Caco-2 (cell line): ENCODE results near the gene ADARB2. TPM values are rescaled to one million over a fixed set of nuclear protein-coding genes. Genes with fewer than 3 reads are reported as not detected.

Source experiments
- BruUV-seq: library from RNA; stranded (reverse); fragments of 400-500 nt; replicated peaks from 2 replicates; lab custom pipeline; 2021; lab: Mats Ljungman, UMichigan
- CTCF ChIA-PET: fragments of 300-600 bp; sonication (Branson Sonifier 250); formaldehyde crosslinking; loops from one replicate; lab custom pipeline; 2022; ENCODE audit warnings: antibody characterized with exemption; lab: Charles Lee
- POLR2A ChIA-PET: fragments of 300-600 bp; sonication (Branson Sonifier 250); formaldehyde crosslinking; loops from one replicate; lab custom pipeline; 2022; ENCODE audit warnings: antibody characterized with exemption; lab: Charles Lee
- DNase-seq, 2 experiments: peaks; one replicate each; pipeline versions ENCODE4 v3.0.0 to v3.0.0-alpha.2; 2020 to 2022
- H3K27me3 ChIP-seq: replicated peaks from 2 replicates; pipeline ENCODE4 v1.6.0; 2011; ENCODE audit warnings: low read length; ENCODE audit not compliant: control insufficient read depth, insufficient read depth
- H3K36me3 ChIP-seq: 2 replicates; pipeline ENCODE4 v1.5.1; 2011; ENCODE audit warnings: low read length; ENCODE audit not compliant: control insufficient read depth, insufficient read depth
- H3K4me1 ChIP-seq: fragments of 250-450 bp; sonication (Bioruptor Pico); 2 replicates; pipeline ENCODE4 v1.5.1; 2020; ENCODE audit warnings: mild to moderate bottlenecking
- H3K4me3 ChIP-seq: 2 replicates; pipeline ENCODE4 v1.5.1; 2011; ENCODE audit warnings: low read depth, mild to moderate bottlenecking, control low read depth, low read length
- H3K9me3 ChIP-seq: fragments of 250-450 bp; sonication (Bioruptor Pico); 2 replicates; pipeline ENCODE4 v1.5.1; 2020; ENCODE audit warnings: mild to moderate bottlenecking, moderate library complexity
- H3K27ac Mint-ChIP-seq: one replicate; pipeline ENCODE4 v1.8.0; 2022; ENCODE audit warnings: mixed read lengths; ENCODE audit not compliant: unreplicated experiment
- H3K27me3 Mint-ChIP-seq: one replicate; pipeline ENCODE4 v1.8.0; 2022; ENCODE audit warnings: mixed read lengths; ENCODE audit not compliant: insufficient read depth, unreplicated experiment
- H3K36me3 Mint-ChIP-seq: one replicate; pipeline ENCODE4 v1.8.0; 2022; ENCODE audit warnings: mild to moderate bottlenecking, mixed read lengths; ENCODE audit not compliant: insufficient read depth, unreplicated experiment
- H3K4me1 Mint-ChIP-seq: one replicate; pipeline ENCODE4 v1.8.0; 2022; ENCODE audit warnings: low read depth, mixed read lengths; ENCODE audit not compliant: unreplicated experiment
- H3K4me3 Mint-ChIP-seq: one replicate; pipeline ENCODE4 v1.8.0; 2022; ENCODE audit warnings: mild to moderate bottlenecking, moderate library complexity, mixed read lengths; ENCODE audit not compliant: unreplicated experiment
- H3K9me3 Mint-ChIP-seq: one replicate; pipeline ENCODE4 v1.8.0; 2022; ENCODE audit warnings: mixed read lengths; ENCODE audit not compliant: unreplicated experiment
- intact Hi-C: fragments of 100-400 bp; cut with micrococcal nuclease; formaldehyde crosslinking; loops from one replicate; pipeline ENCODE4 v1.10.0; 2022; ENCODE audit not compliant: unreplicated experiment
- total RNA-seq: library from RNA; stranded (reverse); gene quantifications from 2 replicates; pipeline ENCODE4 v1.2.3, GENCODE V29; 2022
- TF ChIP-seq, protein P1 (sequence below), 2 experiments: fragments of 200-600 bp in 1 of 2; IDR thresholded peaks; 1 replicate in 1 of 2; 2 replicates in 1 of 2; pipeline versions ENCODE4 v1.5.1 to v1.8.0; 2011 to 2022; ENCODE audit warnings: antibody characterized with exemption in 1 of 2, control low read depth in 1 of 2, inconsistent platforms in 1 of 2, low read depth in 1 of 2, low read length in 1 of 2, mild to moderate bottlenecking in 1 of 2, moderate library complexity in 1 of 2; ENCODE audit not compliant: insufficient read depth in 1 of 2, severe bottlenecking in 1 of 2, unreplicated experiment in 1 of 2

The ADARB2 gene
- total RNA-seq, 1 experiment from 2014 or later: 0.27 TPM

DNA sequence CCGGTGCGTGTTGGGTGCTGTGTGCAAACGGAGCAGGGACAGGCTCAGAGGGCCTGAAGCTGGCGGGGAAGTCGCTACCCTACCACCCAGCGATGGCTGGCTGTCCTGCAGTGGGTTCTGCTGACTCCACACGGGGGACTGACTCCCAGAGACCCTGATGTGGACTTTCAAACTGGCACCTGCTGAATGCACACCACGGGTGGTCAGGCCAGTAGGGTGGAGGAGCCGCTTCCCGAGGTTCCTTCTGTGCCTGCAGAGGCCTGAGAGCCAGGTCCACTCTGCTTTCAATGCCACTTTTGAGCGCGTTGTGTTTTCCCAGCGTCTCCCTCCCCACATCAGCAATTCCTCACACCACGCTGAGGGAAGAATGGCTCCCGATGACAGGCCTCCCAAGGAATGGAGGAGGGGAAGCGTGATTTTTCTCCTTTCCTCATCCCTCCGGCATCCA lies 135.3 kb downstream of the ADARB2 start:
- Mint-ChIP-seq H3K9me3 (no peaks in the 10 kb centered on the region), H3K27me3 (peaks cover 26% of the 10 kb centered on the region), H3K4me3 (no peak overlapping the region), H3K36me3 (no peaks in the 10 kb centered on the region), H3K27ac (no peak overlapping the region), H3K4me1 (no peaks in the 10 kb centered on the region)
- no peak for DNase-seq
- TF ChIP-seq, protein P1, sequence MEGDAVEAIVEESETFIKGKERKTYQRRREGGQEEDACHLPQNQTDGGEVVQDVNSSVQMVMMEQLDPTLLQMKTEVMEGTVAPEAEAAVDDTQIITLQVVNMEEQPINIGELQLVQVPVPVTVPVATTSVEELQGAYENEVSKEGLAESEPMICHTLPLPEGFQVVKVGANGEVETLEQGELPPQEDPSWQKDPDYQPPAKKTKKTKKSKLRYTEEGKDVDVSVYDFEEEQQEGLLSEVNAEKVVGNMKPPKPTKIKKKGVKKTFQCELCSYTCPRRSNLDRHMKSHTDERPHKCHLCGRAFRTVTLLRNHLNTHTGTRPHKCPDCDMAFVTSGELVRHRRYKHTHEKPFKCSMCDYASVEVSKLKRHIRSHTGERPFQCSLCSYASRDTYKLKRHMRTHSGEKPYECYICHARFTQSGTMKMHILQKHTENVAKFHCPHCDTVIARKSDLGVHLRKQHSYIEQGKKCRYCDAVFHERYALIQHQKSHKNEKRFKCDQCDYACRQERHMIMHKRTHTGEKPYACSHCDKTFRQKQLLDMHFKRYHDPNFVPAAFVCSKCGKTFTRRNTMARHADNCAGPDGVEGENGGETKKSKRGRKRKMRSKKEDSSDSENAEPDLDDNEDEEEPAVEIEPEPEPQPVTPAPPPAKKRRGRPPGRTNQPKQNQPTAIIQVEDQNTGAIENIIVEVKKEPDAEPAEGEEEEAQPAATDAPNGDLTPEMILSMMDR (IDR thresholded peaks at IDR 0.05; ENCODE audit: insufficient read depth in 1 of 2, low read depth in 1 of 2, low read length in 1 of 2, severe bottlenecking in 1 of 2, unreplicated experiment in 1 of 2): no peak
- intact Hi-C loops: no loop called here
- no peaks in the 10 kb centered on the region for H3K4me1 ChIP-seq
- H3K36me3 ChIP-seq: no peaks in the 10 kb centered on the region
- ChIA-PET CTCF (no interaction called here), POLR2A (no interaction called here)
- H3K27me3 ChIP-seq: peaks cover 2% of the 10 kb centered on the region; the same call in 1 of the 2 replicates
- no peak overlapping the region for H3K4me3 ChIP-seq
- 0 out of 2 replicates have a peak, but pooled peaks cover 3% of the 10 kb centered on the region for H3K9me3 ChIP-seq
- no TSS peak for BruUV-seq

DNA sequence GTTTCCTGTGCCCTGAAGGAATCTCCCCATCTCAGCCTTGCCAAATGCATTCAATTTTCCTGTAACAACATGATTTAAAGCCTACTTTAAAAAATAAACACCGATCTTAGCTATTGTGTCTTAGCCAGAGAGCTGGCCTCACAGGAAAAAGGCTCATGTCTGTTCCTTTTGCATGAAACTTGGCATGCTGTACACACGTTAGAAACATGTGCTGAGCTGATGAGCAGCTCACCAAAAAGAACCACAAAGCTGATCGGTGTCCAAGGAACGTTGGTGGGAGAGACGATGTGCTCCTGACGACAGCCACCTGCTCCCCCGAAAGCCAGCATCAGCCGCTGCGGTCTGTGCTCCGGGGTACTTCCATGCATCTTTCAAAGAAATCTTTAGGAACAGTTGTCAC lies 135.9 kb downstream of the ADARB2 start:
- H3K4me3 Mint-ChIP-seq: no peak overlapping the region
- TF ChIP-seq, protein P1 (IDR thresholded peaks at IDR 0.05; ENCODE audit: insufficient read depth in 1 of 2, low read depth in 1 of 2, low read length in 1 of 2, severe bottlenecking in 1 of 2, unreplicated experiment in 1 of 2): no peak
- no peaks in the 10 kb centered on the region for H3K4me1 Mint-ChIP-seq
- H3K36me3 ChIP-seq: no peaks in the 10 kb centered on the region
- BruUV-seq: no TSS peak
- DNase-seq: no peak
- ChIA-PET POLR2A (no interaction called here), CTCF (no interaction called here)
- no peaks in the 10 kb centered on the region for H3K4me1 ChIP-seq
- H3K9me3 ChIP-seq: 0 out of 2 replicates have a peak, but pooled peaks cover 3% of the 10 kb centered on the region
- H3K27me3 Mint-ChIP-seq: peaks cover 26% of the 10 kb centered on the region
- H3K27me3 ChIP-seq: peaks cover 2% of the 10 kb centered on the region; the same call in 1 of the 2 replicates
- no peaks in the 10 kb centered on the region for H3K9me3 Mint-ChIP-seq
- intact Hi-C loops: no loop called here
- H3K27ac Mint-ChIP-seq: no peak overlapping the region
- H3K36me3 Mint-ChIP-seq: no peaks in the 10 kb centered on the region
- H3K4me3 ChIP-seq: no peak overlapping the region

DNA sequence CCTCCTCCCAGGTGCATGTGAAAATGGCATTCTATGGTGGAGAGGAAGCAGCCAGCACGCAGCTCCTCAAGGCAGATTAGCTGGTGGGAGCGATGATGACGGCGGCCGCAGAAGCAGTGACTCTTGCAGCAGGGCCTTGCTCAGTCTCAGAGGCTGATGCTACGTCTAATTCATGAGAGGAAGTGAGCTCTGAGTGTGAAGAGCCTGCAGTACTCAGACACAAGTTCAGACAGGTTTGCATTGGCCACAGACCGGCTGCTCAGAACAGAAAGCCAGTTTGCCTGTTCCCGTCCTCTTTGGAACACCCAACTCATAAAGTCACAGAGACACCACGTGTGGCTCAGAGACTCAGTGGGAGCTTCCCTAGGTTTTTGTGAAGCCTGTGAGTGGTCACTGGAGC lies 136.5 kb downstream of the ADARB2 start:
- Mint-ChIP-seq H3K4me3 (no peak overlapping the region), H3K27me3 (peaks cover 23% of the 10 kb centered on the region), H3K4me1 (no peaks in the 10 kb centered on the region), H3K9me3 (no peaks in the 10 kb centered on the region), H3K27ac (no peak overlapping the region), H3K36me3 (no peaks in the 10 kb centered on the region)
- ChIA-PET CTCF (no interaction called here), POLR2A (no interaction called here)
- no peaks in the 10 kb centered on the region for H3K27me3 ChIP-seq
- intact Hi-C loops: no loop called here
- TF ChIP-seq, protein P1 (IDR thresholded peaks at IDR 0.05; ENCODE audit: insufficient read depth in 1 of 2, low read depth in 1 of 2, low read length in 1 of 2, severe bottlenecking in 1 of 2, unreplicated experiment in 1 of 2): no peak
- no peaks in the 10 kb centered on the region for H3K4me1 ChIP-seq
- 0 out of 2 replicates have a peak, but pooled peaks cover 3% of the 10 kb centered on the region for H3K9me3 ChIP-seq
- no peak overlapping the region for H3K4me3 ChIP-seq
- H3K36me3 ChIP-seq: no peaks in the 10 kb centered on the region
- DNase-seq: no peak
- BruUV-seq: no TSS peak
